ENCODE data around the gene ZNF609.

The ZNF609 gene

GRCh38 chr15:64548235-64548634, 87.9 kb downstream of the ZNF609 start:
- Histone ChIP-seq H3K9me3 (replicated peaks in 1 of 11) (peaks cover 0 to 8% (median 0%) of the 10 kb centered on the region in 11 experiments; a peak in 1 of 22 replicates), H3K27ac (no peak overlapping the region), H3K36me3 (peaks cover 10 to 42% (median 19%) of the 10 kb centered on the region in 11 experiments; a peak in 15 of 22 replicates), H3K9ac (no peak overlapping the region), H4K20me1 (peaks cover 35 to 100% (median 87%) of the 10 kb centered on the region in 11 experiments; a peak in 20 of 22 replicates), H3K4me3 (no peak overlapping the region), H3K4me1 (peaks cover 0 to 22% (median 7%) of the 10 kb centered on the region in 10 experiments; a peak in 11 of 20 replicates), H3K4me2 (no peak overlapping the region), H3K27me3 (no peaks in the 10 kb centered on the region)
- TF ChIP-seq Cebpa-rat (IDR thresholded peaks at IDR 0.05), result no peak

DNA sequence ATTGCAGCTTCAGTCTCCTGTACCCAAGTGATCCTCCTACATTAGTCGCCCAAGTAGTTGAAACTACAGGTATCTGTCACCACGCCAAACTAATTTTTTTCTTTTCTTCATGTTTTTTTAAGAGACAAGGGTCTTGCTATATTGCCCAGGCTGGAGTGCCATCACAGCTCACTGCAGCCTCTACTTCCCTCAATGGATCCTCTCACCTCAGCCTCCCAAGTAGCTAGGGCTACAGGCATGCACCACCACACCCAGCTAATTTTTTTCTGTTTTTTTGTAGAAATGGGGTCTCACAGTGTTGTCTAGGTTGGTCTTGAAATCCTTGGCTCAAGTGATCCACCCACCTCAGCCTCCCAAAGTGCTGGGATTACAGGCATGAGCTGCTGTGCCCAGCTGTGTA, 89.5 kb downstream of the ZNF609 start:
- Histone ChIP-seq H3K27me3 (no peaks in the 10 kb centered on the region), H3K4me1 (peaks cover 0 to 22% (median 7%) of the 10 kb centered on the region in 10 experiments; a peak in 11 of 20 replicates), H3K9me3 (replicated peaks in 1 of 11) (peaks cover 0 to 6% (median 0%) of the 10 kb centered on the region in 11 experiments; a peak in 1 of 22 replicates), H3K4me2 (peak overlapping the region in 2 of 11 experiments; percentile 48; a peak in 2 of 22 replicates), H3K27ac (no peak overlapping the region), H3K4me3 (no peak overlapping the region), H4K20me1 (peaks cover 38 to 99% (median 73%) of the 10 kb centered on the region in 11 experiments; a peak in 21 of 22 replicates), H3K9ac (no peak overlapping the region), H3K36me3 (peaks cover 10 to 39% (median 22%) of the 10 kb centered on the region in 11 experiments; a peak in 18 of 22 replicates)
- no peak for TF ChIP-seq Cebpa-rat (IDR thresholded peaks at IDR 0.05)

- Histone ChIP-seq H3K27ac (no peak overlapping the region), H3K4me1 (peaks cover 0 to 20% (median 7%) of the 10 kb centered on the region in 10 experiments; a peak in 11 of 20 replicates), H3K9ac (no peak overlapping the region), H3K4me3 (no peak overlapping the region), H3K4me2 (no peak overlapping the region), H4K20me1 (peaks cover 30 to 99% (median 71%) of the 10 kb centered on the region in 11 experiments; a peak in 20 of 22 replicates), H3K27me3 (no peaks in the 10 kb centered on the region), H3K36me3 (peaks cover 0 to 39% (median 18%) of the 10 kb centered on the region in 11 experiments; a peak in 17 of 22 replicates), H3K9me3 (replicated peaks in 1 of 11) (no peaks in the 10 kb centered on the region)
- no peak for TF ChIP-seq Cebpa-rat (IDR thresholded peaks at IDR 0.05)
Measured at GRCh38 chr15:64552281-64552948, 92.0 kb downstream of the ZNF609 start.

- Histone ChIP-seq H3K27me3 (no peaks in the 10 kb centered on the region), H3K4me3 (no peak overlapping the region), H3K36me3 (peaks cover 13 to 42% (median 34%) of the 10 kb centered on the region in 11 experiments), H4K20me1 (peaks cover 22 to 88% (median 52%) of the 10 kb centered on the region in 11 experiments; a peak in 20 of 22 replicates), H3K9me3 (replicated peaks in 1 of 11) (peaks cover 0 to 9% (median 0%) of the 10 kb centered on the region in 11 experiments; a peak in 1 of 22 replicates), H3K27ac (0 out of 22 replicates have a peak overlapping the region, but pooled peaks of 1 of the 11 experiments have one; percentile 5), H3K4me1 (peaks cover 0 to 19% (median 0%) of the 10 kb centered on the region in 10 experiments; a peak in 7 of 20 replicates), H3K4me2 (peak overlapping the region in 3 of 11 experiments; percentile 3 to 39 (median 27); a peak in 3 of 22 replicates), H3K9ac (0 out of 22 replicates have a peak overlapping the region, but pooled peaks of 1 of the 11 experiments have one; percentile 24)
- TF ChIP-seq Cebpa-rat (IDR thresholded peaks at IDR 0.05), result no peak
Measured at GRCh38 chr15:64558460-64559179, 98.2 kb downstream of the ZNF609 start.

GRCh38 chr15:64559243-64559642, 98.9 kb downstream of the ZNF609 start:
- Histone ChIP-seq H3K36me3 (peaks cover 13 to 42% (median 35%) of the 10 kb centered on the region in 11 experiments), H3K4me3 (no peak overlapping the region), H3K27ac (0 out of 22 replicates have a peak overlapping the region, but pooled peaks of 1 of the 11 experiments have one; percentile 5), H4K20me1 (peaks cover 18 to 84% (median 49%) of the 10 kb centered on the region in 11 experiments; a peak in 20 of 22 replicates), H3K9me3 (replicated peaks in 1 of 11) (peaks cover 0 to 9% (median 0%) of the 10 kb centered on the region in 11 experiments; a peak in 1 of 22 replicates), H3K4me2 (peak overlapping the region in 2 of 11 experiments; percentile 27 to 39; a peak in 2 of 22 replicates), H3K27me3 (no peaks in the 10 kb centered on the region), H3K9ac (no peak overlapping the region), H3K4me1 (peaks cover 0 to 19% (median 0%) of the 10 kb centered on the region in 10 experiments; a peak in 7 of 20 replicates)
- TF ChIP-seq Cebpa-rat (IDR thresholded peaks at IDR 0.05), result no peak

- peaks cover 12 to 42% (median 28%) of the 10 kb centered on the region in 11 experiments for H3K36me3 ChIP-seq
- no peak overlapping the region for H3K27ac ChIP-seq
- peaks cover 16 to 76% (median 38%) of the 10 kb centered on the region in 11 experiments; a peak in 19 of 22 replicates for H4K20me1 ChIP-seq
- TF ChIP-seq Cebpa-rat (IDR thresholded peaks at IDR 0.05), result no peak
- H3K27me3 ChIP-seq, result no peaks in the 10 kb centered on the region
- no peak overlapping the region for H3K9ac ChIP-seq
- peaks cover 0 to 19% (median 0%) of the 10 kb centered on the region in 10 experiments; a peak in 7 of 20 replicates for H3K4me1 ChIP-seq
- no peak overlapping the region for H3K4me2 ChIP-seq
- peaks cover 0 to 9% (median 0%) of the 10 kb centered on the region in 11 experiments; a peak in 1 of 22 replicates for H3K9me3 ChIP-seq (replicated peaks in 1 of 11)
- H3K4me3 ChIP-seq, result no peak overlapping the region
Measured at GRCh38 chr15:64560501-64560900, 100.1 kb downstream of the ZNF609 start.

- Histone ChIP-seq H3K36me3 (peaks cover 15 to 43% (median 32%) of the 10 kb centered on the region in 11 experiments), H3K4me3 (no peak overlapping the region), H3K27me3 (no peaks in the 10 kb centered on the region), H3K9ac (no peak overlapping the region), H3K4me1 (peaks cover 0 to 22% (median 1%) of the 10 kb centered on the region in 10 experiments; a peak in 10 of 20 replicates), H4K20me1 (peaks cover 12 to 75% (median 35%) of the 10 kb centered on the region in 11 experiments; a peak in 19 of 22 replicates), H3K9me3 (replicated peaks in 1 of 11) (peaks cover 0 to 9% (median 0%) of the 10 kb centered on the region in 11 experiments; a peak in 1 of 22 replicates), H3K4me2 (no peak overlapping the region), H3K27ac (no peak overlapping the region)
- TF ChIP-seq Cebpa-rat (IDR thresholded peaks at IDR 0.05), result no peak
Measured at GRCh38 chr15:64560998-64561397, 100.6 kb downstream of the ZNF609 start.

DNA sequence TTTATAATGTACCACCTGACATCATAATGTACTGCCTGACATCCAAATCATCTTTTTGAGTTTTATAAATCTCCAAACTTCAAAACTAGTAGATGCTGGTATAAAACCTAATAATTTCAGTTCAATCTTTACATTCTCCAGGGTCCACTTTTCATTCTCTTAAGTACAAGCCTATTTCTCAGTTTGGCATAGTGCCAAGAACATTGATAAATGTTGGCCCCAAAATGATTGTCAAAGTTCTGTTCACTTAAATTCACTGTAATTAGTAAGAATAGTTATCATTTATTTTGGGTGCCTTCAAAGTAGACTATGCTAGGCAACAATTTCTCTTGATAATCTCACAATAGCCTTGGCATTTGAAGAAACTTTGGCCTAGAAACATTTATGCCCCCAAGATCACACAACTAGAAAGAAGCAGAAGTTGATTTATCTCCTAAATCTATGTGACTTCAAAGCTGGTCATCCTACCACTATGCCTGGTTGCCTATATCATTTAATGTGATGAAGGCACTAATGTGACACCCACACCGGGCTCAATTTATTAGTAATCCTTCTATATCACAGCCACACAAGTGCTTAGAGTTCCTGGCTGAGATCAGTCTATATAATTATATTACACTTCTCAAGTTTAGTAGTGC, 101.7 kb downstream of the ZNF609 start:
- Histone ChIP-seq H3K27ac (no peak overlapping the region), H3K4me2 (no peak overlapping the region), H3K27me3 (no peaks in the 10 kb centered on the region), H3K9me3 (replicated peaks in 1 of 11) (peaks cover 0 to 9% (median 0%) of the 10 kb centered on the region in 11 experiments; a peak in 1 of 22 replicates), H3K4me1 (peaks cover 0 to 33% (median 9%) of the 10 kb centered on the region in 10 experiments; a peak in 15 of 20 replicates), H3K36me3 (peaks cover 17 to 54% (median 39%) of the 10 kb centered on the region in 11 experiments), H4K20me1 (peaks cover 11 to 75% (median 41%) of the 10 kb centered on the region in 11 experiments; a peak in 19 of 22 replicates), H3K4me3 (no peak overlapping the region), H3K9ac (no peak overlapping the region)
- TF ChIP-seq Cebpa-rat (IDR thresholded peaks at IDR 0.05), result no peak

All from BLaER1 treated with 17β-estradiol and CSF1 and Interleukin-3, amounts not matched to agents 10 nM and 100 nM (cell line).